Measurements from ENCODE around the gene HHIP.

DNA sequence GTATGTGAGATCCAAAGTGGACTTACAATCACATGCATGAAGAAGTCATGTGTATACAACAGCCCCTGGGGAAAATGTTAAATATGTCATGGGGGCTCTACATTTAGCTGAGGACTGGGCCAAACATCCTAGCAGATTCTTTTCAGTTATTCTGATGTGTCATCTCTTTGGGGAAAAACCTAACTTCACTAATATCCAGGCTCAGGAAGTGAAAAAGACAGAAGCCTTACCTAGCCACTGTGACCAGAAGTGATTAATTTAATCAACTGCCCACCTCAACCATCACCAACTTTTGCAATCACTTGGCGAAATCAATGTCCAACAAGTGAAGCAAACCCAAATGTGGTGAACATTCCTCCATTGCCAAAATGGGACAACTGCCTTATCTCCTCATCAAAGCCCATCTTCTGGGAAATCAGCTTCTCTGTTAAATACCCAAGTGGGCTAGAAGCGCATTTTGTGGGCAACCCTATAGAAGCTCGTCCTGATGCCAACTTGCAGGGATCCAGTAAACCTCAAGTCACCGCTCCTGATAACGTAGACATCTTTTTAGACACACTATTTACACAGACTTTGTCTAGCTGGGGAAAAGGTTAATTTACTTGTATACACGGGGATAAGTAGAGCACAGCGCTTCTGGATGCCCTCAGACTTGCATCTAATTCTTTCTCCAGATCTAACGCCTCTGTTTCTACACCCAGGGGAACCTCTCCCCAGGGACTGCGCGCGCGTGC, 1.4 kb upstream of the HHIP start:
- TF ChIP-seq CEBPB (IDR thresholded peaks at IDR 0.05; ENCODE audit: borderline replicate concordance, low read depth, low read length) (no peak), POLR2A (IDR thresholded peaks at IDR 0.05; ENCODE audit: insufficient read depth in 1 of 2, low read depth in 2 of 2, low read length in 2 of 2) (no peak)

All from HepG2 (cell line).